ENCODE data around the gene COX15. TPM values are rescaled to one million over a fixed set of nuclear protein-coding genes. Genes with fewer than 3 reads are reported as not detected.

Gene COX15
- total RNA-seq, 6 experiments from 2014 or later = 36.7 to 42.1 (median 38.7) TPM

DNA sequence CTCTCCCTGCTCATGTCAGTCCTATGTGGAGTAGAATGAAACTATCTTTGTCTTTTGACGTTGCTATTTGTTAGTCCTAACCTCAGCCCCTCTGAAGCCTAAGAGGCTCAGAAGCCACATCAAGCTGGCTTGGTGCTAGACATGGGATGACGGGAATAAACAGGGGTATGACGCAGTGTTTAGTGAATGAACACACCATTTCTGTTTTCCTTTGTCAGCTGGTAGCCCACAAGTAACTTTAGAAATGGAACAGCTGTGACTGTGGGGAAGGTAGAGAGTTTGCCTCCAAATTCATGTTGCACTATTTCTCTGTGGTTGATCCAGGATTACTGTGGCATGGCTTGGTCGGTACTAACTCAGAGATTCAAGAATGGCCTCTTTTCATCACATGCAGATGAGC is 31.3 kb downstream of the COX15 start:
- Mint-ChIP-seq H3K4me3 (no peak overlapping the region), H3K27me3 (ENCODE audit: insufficient read depth) (peaks cover 3% of the 10 kb centered on the region; the same call in 1 of the 2 replicates), H3K36me3 (ENCODE audit: low read depth) (peaks cover 72% of the 10 kb centered on the region), H3K27ac (peak overlapping the region; percentile 3; the same call in 1 of the 2 replicates), H3K4me1 (ENCODE audit: low read depth) (peaks cover 18% of the 10 kb centered on the region), H3K9me3 (no peaks in the 10 kb centered on the region)
- no peak for TF ChIP-seq CTCF (IDR thresholded peaks at IDR 0.05)
- DNase-seq = no peak

DNA sequence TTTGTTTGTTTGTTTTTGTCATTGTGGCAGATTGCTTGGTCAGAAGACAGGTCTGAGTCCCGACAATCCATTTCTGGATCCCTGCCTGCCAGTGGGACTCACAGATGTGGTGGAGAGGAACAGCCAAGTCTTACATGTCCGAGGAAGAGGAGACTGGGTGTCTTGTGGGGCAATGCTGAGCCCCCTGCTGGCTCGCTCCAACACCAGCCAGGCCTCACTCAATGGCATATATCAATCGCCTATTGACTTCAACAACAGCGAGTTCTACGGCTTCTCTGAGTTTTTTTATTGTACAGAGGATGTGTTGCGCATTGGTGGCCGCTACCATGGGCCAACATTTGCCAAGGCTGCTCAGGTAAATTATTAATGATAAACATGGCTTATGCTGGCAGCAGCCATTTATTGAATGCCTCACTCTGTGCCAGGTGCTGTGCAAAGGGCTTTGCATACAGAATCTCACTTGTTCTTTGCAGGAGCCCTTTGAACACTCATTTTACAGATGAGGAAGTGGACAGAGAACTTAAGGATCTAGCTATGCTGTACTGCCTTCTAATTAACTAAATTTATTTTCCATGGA is 33.3 kb downstream of the COX15 start:
- Mint-ChIP-seq H3K27ac (no peak overlapping the region), H3K4me1 (ENCODE audit: low read depth) (peaks cover 38% of the 10 kb centered on the region), H3K4me3 (no peak overlapping the region), H3K36me3 (ENCODE audit: low read depth) (peaks cover 62% of the 10 kb centered on the region), H3K9me3 (no peaks in the 10 kb centered on the region), H3K27me3 (ENCODE audit: insufficient read depth) (peaks cover 3% of the 10 kb centered on the region; the same call in 1 of the 2 replicates)
- DNase-seq = no peak
- peak; percentile 27; the same call in 1 of the 2 replicates for TF ChIP-seq CTCF (IDR thresholded peaks at IDR 0.05)

DNA sequence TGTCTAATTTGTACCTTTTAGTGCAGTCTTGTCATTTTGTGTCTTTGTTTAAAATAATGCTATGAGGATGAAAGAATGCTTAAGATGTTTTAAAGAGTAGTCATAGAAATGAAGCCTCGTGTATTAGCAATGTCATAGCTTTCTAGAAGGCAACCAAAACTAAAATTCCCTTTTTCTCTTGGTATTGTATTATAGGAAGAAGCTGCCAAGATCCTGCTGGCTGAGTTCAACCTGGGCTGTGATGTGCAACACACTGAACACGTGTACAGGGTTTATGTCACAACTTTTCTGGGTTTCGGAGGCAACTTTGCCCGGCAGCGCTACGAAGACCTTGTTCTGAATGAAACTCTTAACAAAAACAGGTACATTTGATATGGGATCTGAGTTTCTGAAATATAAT is 36.2 kb downstream of the COX15 start:
- H3K27ac Mint-ChIP-seq = peak overlapping the region; percentile 95
- peaks cover 53% of the 10 kb centered on the region for H3K4me1 Mint-ChIP-seq (ENCODE audit: low read depth)
- peaks cover 3% of the 10 kb centered on the region; the same call in 1 of the 2 replicates for H3K27me3 Mint-ChIP-seq (ENCODE audit: insufficient read depth)
- no peak for TF ChIP-seq CTCF (IDR thresholded peaks at IDR 0.05)
- DNase-seq = peak; percentile 26
- no peak overlapping the region; the same call in 1 of the 2 replicates for H3K4me3 Mint-ChIP-seq
- no peaks in the 10 kb centered on the region for H3K9me3 Mint-ChIP-seq
- peaks cover 66% of the 10 kb centered on the region for H3K36me3 Mint-ChIP-seq (ENCODE audit: low read depth)

- Mint-ChIP-seq H3K36me3 (ENCODE audit: low read depth) (peaks cover 62% of the 10 kb centered on the region), H3K27ac (peak overlapping the region; percentile 95), H3K4me1 (ENCODE audit: low read depth) (peaks cover 63% of the 10 kb centered on the region)
Observed at GRCh38 chr10:99693933-99694583, 37.9 kb downstream of the COX15 start.

GRCh38 chr10:99689461-99689860 is 42.5 kb downstream of the COX15 start:
- Mint-ChIP-seq H3K36me3 (ENCODE audit: low read depth) (peaks cover 64% of the 10 kb centered on the region), H3K27ac (peak overlapping the region; percentile 52), H3K9me3 (no peaks in the 10 kb centered on the region), H3K27me3 (ENCODE audit: insufficient read depth) (peaks cover 2% of the 10 kb centered on the region; the same call in 1 of the 2 replicates), H3K4me3 (peak overlapping the region; percentile 19; the same call in 1 of the 2 replicates), H3K4me1 (ENCODE audit: low read depth) (peaks cover 65% of the 10 kb centered on the region)
- DNase-seq = peak; percentile 41
- TF ChIP-seq CTCF (IDR thresholded peaks at IDR 0.05) = no peak

More at GRCh38 chr10:99693933-99694583, 37.9 kb downstream of the COX15 start:
- peak; percentile 81 for DNase-seq
- TF ChIP-seq CTCF (IDR thresholded peaks at IDR 0.05) = no peak
- H3K4me3 Mint-ChIP-seq = peak overlapping the region; percentile 82
- H3K27me3 Mint-ChIP-seq (ENCODE audit: insufficient read depth) = no peaks in the 10 kb centered on the region
- no peaks in the 10 kb centered on the region for H3K9me3 Mint-ChIP-seq
